Measurements from ENCODE around the gene FGF21.

The FGF21 gene

DNA sequence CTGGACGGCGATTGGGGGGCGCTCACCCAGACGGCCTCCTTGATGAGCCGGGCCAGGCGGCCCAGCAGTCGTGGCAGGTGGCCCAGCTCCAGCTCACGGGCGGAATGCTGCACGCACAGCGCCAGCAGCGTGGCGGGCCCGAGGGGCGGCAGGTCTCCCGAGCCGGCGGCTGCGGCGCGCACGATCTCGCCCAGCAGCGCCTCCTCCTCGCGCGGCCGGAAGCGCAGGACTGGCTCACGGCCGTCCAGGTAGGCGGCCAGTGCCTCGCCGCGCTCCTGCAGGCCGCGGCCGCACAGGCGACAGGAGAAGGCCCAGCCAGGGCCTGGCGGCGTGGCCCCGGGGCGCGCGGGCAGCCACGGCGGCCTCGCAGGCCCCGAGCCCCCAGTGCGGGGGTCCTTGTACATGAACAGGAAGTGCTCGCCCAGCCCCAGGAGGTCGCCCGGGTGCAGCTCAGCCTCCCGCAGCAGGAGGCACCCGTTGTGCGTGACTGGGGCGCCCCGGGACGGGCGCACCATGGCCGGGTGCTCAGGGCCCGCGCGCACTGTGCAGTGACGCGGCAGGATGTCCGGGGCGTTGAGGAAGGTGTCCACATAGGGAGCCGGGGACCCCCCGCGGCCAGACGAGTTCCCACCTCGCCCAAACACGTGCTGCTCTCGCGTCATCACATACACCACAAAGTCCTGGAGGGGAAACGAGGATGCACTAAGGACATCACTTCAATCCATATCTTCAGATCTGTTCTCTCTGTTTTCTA, 26.2 kb upstream of the FGF21 start:
- no peak for DNase-seq

DNA sequence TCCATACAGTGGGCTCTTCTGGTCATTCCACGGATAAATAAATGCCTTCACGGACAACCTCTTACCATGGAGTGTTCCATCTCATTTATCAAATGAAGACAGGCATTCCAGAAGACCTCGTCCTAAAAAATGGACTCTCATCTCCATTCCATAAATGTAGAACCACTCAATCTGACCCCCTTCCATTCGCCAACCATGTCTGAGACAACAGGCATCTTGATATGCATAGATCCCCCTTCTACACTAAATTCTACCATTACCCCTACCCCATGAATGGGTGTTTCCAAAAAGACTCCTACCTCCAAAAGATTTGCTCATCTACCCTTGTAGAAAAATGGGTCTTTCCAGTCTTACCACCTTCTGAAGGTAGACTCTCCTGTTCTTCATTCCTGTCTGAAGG, 23.9 kb upstream of the FGF21 start:
- no peak for DNase-seq

DNA sequence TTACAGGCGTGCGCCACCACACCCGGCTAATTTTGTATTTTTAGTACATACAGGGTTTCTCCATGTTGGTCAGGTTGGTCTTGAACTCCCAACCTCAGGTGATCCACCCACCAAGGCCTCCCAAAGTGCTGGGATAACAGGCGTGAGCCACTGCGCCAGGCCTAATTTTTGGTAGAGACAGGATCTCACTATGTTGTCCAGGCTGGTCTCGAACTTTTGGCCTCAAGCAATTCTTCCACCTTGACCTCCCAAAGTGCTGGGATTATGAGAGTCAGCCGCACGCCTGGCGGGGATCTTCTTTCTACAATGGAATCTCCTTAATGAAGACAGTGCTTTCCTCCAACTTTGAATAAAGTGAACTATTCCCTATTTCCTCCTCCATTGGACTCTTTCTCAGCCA, 20.7 kb upstream of the FGF21 start:
- DNase-seq = no peak

DNA sequence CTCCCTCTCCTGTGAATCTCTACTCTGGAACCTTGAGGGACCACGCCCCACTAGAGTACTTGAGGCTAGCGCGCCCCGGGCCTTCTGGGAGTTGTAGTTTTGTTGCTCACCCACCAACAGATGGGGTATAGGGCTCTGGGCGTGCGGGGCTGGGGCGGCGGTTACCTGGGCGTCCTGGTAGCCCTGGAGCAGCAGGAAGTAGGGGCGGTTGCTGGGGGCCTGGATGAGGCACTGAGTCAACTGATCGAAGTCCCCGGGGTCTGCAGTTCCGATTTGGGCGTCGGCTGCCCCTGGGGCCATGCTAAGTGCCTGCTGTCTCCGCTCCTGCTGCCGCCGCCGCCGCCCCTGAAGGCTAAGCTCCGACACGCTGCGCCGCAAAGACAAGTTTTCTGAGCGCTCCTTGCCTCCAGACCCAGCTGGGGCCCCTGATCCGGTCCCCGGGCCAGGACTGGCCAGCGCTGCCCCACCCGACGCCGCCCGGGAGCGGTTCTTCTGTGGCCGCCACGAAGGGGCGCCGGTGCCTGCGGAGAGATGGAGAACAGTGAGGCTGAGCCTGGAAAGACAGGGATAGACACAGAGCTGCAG, 20.2 kb upstream of the FGF21 start:
- no peak for DNase-seq

DNA sequence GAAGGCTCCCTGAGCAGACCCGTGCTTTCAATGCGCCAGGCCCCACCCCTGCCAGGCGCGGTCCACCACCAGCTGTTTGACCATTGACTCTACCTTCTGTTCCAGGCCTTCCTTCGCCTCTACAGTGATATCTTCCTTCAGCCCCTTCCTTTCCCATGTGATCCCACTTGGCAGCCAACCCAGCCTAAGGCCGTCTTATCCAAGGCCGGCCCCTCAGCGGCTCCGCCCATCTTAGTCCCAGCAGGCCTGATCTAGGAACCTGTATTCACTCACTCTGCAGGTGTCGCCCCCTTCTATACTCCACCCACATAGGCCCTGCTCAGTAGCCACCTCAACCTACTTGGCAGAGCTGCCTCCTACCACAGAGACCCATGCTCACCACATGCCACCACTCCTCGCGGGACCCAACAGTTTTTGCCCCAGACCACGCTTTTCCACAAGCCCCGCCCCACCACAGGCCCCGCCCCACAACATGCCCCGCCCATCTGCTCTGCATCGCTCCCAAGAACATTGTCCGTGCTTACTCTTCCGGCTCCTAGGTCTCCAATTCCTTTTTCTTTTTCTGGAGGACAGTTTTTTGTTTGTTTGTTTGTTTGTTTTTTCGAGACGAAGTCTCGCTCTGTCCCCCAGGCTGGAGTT, 17.8 kb upstream of the FGF21 start:
- no peak for DNase-seq

DNA sequence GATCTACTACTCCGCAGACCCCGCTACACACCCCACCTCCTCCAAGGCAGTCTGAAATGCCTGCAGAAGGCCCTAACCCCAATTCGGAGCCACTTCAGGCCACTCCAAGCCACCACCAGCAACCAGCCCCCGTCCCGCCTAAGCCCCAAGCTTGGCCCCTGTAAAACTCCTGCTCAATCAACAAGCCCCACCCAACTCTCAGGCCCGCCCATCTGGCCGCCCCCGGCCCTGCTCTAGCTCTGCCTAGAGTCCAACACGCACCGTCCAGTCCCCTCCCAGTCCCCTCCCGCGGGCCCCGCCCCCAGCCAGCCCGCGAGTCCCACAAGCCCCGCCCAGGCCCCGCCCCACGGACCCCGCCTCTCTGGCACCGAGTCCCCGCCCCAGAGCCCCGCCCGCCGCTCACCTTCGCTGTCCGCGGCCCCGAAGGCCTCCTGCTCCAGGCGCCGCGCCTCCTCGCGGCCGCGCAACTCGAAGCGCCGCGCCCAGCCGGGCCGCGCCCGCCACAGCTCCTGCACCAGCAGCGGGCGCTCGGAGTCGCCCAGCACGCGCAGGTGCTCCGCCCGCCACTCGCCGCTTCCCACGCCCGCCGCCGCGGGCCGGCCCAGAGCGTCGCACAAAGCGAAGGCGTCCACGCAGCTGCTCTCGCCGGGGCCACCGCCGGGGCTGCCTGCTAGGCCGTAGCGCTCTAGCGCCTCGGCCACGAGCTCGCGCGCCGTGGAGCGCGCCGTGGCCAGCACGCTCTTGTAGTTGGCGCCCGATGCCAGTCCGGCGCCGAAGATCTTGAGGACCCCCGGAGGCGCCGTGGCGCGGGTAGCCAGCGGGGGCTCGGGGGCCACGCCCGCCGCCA, 16.5 kb upstream of the FGF21 start:
- peak; percentile 86 for DNase-seq

DNA sequence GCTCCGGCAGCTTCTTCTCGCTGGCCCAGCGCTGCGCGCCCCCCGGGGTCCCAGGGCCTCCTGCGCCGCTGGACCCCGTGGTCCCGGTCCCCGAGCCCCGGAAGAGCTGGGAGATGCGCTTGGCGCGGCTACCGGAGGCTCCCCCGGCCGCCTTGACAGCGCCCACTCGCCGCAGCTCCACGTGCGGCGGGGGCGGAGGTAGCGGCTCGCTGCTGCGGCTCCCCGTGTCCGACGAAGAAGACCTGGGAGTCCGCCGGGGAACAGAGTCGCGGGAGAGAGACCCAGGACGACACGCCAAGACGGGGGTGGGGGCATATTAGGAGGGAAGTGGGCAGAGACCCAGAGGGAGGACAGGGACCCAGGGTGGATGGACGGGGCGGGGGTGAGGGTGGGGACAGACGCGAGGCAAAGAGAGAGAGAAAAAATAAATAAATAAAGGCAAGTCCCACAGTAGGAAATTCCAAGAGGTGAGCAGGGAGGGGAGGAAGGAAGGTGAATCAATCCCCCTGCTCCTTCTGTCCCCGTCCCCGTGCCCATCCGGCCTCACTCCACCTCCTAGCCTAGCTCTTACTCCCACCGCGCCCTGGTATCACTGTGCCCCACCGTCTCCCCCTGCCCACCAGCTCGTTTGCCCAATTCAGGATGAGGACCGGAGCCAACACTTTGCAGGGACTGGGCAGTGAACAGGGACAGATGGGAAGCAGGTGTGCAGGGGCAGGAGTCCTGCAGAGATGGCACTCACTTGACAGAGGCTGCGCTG, 15.7 kb upstream of the FGF21 start:
- DNase-seq = no peak

DNA sequence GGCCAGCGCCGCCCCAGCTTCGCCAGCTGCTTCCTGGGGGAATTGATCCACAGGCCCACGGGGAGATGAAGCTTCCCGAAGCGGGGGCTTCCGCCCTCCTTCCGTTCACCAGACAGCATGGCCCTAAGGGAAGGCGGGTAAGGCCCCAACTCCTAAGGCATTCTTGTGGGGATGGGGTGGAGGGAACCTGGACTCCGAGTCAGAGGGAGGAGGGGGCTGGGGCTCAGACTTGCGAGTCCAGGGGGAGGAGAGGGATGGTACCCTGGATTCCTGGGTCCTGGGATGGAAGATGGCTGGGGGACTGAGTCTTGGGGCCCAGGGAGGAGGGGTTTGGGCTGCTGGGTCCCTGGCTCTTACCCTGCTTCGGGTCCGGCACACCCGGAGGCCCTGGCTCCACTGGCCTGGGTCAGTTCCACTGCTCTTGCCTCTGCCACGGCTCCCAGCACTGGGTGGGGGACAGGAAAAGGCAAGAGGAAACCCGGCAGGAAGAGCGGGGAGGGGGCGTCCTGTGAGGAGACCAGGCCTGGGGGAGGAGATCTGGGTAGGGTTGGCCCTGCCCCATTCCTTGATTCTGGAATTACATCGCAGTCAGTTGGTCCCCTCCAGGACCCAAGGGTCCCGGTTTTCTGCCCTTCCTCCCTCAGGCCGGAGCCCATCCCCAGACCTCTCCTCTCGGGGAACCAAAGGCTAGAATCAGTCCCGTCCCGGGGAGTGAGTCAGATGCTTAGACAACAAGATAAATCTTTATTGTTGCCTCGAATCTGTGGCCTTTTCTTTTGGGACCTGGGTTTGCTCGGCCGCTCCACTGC, 15.0 kb upstream of the FGF21 start, which contains the start of gene RASIP1:
Gene RASIP1, minus strand, starts transcription at position 447 of the 809 bp plus-strand sequence. Its CDS starts 328 bp downstream, at position 119.
- no peak for DNase-seq

DNA sequence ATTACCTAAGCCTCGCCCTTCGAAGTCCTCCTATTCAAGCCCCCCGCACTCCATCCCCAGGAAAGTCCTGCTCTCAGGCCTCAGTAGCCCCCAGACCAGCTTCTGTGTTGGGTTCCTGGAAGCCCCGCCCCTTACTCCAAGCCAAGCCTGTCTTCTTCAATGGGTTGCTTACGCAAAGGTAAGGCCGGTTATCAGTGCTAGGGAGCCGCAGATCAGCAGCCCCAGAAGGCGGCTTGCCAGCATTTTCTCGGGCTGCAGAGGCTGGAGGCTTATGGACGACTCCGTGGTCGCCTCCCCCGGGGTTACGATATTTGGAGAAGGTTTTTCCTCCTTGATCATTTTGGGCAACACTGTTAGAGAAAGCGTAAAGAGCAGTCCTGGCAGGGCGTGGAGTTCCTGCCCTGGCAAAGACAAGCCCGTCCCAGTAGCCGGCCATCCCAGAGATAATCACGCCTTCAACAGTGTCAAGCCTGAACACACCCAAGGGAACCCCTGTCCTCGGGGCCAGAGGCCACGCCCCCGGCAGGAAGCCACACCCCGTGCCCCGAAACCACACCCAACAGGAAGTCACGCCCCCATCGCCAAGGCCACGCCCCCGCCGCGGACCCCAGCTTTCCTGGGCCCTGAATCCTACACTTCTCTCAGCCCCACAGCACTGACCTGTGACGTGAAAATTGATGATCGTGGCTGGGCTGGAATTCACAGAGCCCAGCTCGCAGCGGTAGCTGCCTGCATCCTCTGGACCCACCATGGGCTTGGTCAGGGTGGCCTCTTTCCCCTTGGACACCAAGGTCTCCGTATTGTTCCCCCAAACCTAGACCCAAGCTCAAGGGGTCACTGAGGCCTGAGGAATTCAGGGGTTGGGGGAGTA, 14.0 kb upstream of the FGF21 start:
- DNase-seq = no peak

DNA sequence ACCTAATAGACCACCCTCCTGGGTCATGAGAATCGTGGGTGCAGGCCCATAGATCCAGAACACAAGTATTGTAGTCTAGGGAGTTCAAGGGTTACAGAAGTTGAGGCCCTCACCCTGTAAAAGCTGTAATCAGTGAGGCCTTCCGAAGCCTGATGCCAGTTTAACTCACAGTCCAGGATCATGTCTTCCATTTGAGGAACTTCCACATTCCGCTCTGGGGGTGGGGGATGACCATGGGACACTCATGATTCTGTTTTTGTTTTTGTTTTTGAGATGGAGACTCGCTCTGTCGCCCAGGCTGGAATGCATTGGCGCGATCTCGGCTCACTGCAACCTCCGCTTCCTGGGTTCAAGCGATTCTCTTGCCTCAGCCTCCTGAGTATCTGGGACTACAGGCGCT, 13.2 kb upstream of the FGF21 start:
- DNase-seq = no peak

DNA sequence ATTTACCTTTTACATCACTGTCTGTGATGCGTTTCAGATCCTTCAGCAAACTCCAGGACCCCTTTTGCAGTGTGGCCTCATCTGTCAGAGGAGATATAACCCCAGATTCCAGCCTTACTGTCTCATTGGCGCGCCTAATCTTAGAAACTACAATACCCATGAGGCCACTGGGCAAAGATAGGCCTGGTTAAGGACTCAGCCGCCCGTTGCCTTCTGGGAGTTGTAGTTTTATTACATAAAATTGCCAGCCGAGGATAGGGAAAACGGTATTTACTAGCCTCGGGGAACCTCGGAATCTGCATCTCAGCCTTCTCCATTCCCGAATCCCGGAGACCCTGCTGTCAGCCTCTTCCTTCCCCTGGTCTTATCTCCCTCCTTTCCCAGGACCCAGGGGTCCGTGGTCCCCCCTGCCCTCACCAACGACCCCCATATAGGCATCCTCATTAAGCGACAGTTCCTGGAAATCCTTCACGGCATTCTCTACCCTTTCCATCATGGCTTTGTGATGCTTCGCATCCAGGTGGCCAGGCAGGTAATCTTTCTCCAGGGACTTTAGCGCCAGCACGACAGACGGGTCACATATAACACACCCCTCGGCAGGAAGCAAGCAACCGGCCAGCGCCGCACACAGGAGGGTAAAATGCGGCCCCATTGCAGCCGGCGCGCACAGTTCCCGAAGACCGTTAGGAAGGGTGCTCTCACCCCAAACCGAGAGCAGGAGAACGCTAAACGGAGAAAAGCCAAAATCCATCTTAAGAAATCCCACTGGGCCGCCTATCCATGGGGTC, 9.9 kb upstream of the FGF21 start:
- DNase-seq = peak; percentile 45

DNA sequence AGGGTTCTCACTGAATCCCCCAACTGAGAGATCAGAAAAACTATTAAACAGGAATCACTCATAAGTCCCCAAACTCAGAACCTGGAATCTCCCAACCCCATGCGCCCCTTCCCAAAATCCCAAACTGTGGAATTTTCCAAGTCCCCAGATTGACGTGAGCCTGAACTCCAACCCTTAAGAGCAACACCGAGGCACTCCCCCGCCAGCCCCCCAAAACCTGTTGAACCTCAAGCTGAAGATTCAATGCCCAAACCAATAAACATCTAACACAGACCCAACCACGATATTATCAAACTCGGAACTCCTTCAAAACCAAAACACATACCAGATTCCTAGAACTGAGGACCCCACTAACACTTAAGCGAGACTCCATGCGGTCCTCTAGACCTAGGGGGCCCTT, 9.2 kb upstream of the FGF21 start:
- DNase-seq = no peak

DNA sequence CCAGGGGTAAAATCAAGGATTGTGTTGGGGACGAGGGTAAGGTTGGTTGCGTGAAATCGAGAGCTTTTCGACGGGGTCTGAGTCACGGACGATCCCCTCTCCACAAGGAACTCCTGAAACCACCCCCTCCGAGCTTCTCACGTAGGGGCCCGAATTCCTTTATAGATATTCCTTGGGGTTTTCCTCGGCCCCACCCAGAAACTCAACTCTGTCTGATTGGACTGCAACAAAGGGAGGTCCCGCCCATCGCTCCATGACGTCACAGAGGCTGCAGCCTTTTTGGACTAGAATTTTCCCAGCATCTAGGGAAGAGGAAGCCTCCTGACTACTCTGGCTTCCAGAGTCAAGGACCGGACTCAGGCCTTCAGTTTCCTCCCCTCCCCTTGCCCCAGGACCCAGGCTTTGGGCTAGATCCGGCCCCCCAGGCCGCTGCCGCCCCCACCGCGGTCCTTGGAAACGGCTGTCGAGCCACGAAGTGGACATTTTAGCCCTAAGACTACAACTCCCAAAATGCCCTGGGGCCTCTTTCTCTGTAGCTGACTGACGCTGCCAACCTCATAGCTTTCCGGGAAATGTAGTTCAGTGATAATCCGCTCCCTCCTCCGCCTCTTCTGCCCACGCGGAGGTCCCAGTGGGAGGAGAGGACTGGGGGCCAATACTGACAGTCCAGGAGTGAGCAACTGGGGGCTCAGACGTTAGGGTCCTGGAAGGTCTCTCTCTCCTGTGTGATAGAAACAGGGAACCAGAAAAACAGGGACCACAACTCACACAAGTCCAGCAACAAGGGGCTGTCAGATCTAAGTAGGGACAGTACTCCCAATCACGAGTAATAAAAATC, 8.4 kb upstream of the FGF21 start, which contains the start of gene IZUMO1:
Gene IZUMO1, minus strand, starts transcription at position 172 of the 838 bp plus-strand sequence. CDS start 1,050 bp downstream, outside the sequence.
- DNase-seq = peak; percentile 41

DNA sequence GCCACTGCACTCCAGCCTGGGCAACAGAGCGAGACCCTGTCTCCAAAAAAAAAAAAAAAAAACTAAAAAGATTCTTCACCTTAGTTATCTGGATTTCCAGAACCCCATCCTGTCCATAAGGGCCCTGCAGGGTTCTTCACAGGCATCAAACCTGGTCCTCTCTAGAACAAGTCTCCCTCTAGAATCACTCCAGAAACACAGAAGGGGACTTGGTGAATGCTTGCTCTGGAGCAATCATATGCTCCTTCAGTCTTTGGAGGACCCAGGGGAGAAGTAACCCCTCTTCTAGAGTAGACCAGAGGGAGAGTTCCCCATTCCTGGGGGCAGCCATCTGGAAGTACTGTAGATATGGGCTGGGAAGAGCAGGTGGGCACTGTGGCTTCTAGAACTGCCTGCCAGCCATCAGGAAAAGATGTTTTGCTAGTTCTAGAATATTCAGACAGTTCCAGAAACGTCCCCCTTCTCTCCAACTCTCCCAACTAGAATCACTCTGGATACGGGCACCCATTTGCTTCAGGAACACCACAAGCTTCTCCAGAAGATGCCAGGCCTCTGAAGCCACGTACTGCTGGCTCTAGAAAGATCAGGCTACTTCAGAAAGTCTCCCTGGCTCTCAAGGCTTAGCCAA, 5.6 kb upstream of the FGF21 start:
- DNase-seq = no peak

DNA sequence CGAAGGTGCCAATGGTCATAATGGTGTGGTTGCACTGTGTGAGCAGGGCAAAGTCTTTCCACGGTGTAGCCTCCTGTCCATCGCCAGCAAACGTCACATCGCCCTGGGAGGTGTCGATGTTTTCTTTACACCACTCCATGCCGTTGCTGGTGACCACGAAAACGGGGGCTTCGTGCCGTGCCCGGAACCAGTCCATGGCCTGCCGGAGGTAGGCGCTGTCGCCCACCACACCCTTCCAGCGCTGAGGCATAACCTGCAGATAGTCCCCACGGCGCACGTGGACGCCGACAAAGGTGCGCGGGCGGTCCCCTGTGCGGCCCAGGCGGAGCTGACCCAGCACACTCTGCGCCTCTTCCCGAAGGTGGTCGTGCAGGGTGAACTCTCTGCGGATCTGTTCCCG, 5.0 kb upstream of the FGF21 start:
- DNase-seq = no peak

DNA sequence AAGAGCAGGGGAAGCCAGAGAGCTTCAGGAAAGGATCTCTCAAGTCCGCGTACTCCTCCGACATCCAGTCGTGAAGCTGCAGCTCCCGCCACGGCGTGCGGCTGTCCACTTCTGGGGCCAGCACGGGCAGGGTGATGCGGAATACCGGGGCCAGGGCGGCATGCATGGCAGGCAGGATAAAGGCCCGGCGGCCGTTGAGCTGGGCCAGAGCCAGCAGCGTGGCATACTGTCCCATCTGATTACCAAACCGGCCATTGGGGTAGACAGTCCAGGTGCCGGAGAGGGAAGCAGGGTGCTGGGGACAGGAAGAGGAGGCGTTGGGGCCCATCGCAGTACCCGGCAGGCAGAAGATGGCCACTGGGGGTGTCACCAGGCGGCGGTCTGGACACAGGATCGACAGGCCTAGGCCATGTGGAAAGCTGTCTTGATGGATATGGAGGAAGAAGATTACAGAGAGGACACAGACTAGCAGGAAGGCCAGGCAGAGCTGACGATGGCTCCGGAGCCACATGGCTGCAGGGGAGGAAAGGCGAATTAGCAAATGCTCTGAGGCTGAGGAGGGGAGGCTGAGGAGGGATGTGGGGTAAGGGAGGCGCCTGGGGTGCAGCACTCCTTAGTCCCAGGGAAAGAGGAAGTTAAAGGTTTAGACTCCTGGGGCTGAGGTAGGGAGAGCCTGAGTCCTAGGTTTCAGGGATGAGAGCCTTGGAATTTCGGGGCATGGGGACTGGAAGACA, 4.4 kb upstream of the FGF21 start:
- DNase-seq = no peak

DNA sequence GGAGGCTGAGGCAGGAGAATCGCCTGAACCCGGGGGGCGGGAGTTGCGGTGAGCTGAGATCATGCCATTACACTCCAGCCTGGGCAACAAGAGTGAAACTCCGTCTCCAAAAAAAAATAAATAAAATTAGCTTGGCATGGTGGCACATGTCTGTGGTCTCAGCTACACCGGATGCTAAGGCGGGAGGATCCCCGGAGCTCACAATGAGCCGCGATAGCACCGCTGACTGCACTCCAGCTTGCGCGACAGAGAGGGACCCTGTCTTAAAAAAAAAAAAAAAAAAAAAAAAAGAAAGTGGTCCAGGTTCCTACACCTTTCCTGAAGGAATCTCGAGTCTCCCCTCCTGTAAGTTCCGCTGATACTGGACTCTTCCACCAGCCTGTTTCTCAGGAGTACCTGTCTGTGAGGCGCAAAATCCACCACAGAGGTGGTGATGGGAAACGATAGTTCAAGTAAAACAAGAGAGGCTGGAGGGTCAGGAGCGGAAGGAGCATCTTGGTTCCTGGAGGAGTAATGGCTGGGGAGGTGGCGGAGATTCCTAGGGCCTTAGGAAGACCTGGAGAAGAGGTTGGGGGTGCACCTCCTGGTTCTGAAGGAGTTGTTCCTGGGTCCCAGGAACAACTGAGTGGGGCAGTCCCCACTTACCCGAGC, 3.4 kb upstream of the FGF21 start:
- DNase-seq = no peak
